Left lung (tissue), 10 donors: ENCODE measurements around the gene CEBPZ. TPM values are rescaled to one million over a fixed set of nuclear protein-coding genes. Genes with fewer than 3 reads are reported as not detected.
"Not testable (repeated sequence)": the region's sequence is repeated elsewhere in the genome, so short reads cannot be mapped to it uniquely, and the experiment has no call there.

Source experiments
- ATAC-seq: fragments of 200-7000 bp; cut with Tn5 transposase; one replicate; pipeline ENCODE4 v1.9.1; 2020; ENCODE audit warnings: moderate library complexity
- DNase-seq, 4 donors: peaks; one replicate each; pipeline ENCODE4 v3.0.0-alpha.2; 2013 to 2020
- H3K27ac ChIP-seq, 2 donors: fragments of 200-600 bp; sonication (generic) in 1 of 2; one replicate each; pipeline versions ENCODE4 v1.5.0 to v1.8.0; 2020 to 2021
- H3K27me3 ChIP-seq, 2 donors: fragments of 200-600 bp; sonication (generic) in 1 of 2; one replicate each; pipeline versions ENCODE4 v1.5.0 to v1.8.0; 2020 to 2021
- H3K36me3 ChIP-seq, 2 donors: fragments of 200-600 bp; sonication (generic) in 1 of 2; one replicate each; pipeline versions ENCODE4 v1.5.0 to v1.8.0; 2020 to 2021
- H3K4me1 ChIP-seq, 2 donors: fragments of 200-600 bp; one replicate each; pipeline ENCODE4 v1.8.0; 2021
- H3K4me3 ChIP-seq, 2 donors: fragments of 200-600 bp; sonication (generic) in 1 of 2; one replicate each; pipeline versions ENCODE4 v1.5.0 to v1.8.0; 2020 to 2021; ENCODE audit warnings: mild to moderate bottlenecking in 1 of 2
- H3K9me3 ChIP-seq, 2 donors: fragments of 200-600 bp; sonication (generic) in 1 of 2; one replicate each; pipeline versions ENCODE4 v1.5.0 to v1.8.0; 2020 to 2021
- intact Hi-C, 2 donors: fragments of 100-400 bp; cut with DNase I; formaldehyde crosslinking; loops; one replicate each; pipeline versions ENCODE4 v1.11.2 to v1.14.2; 2022
- polyA plus RNA-seq, 6 donors: library from polyadenylated mRNA; unstranded; fragments of 120-200 nt; gene quantifications; one replicate each; pipeline ENCODE4 v1.2.1, GENCODE V29; 2013; ENCODE audit not compliant: insufficient read length in 6 of 6
- total RNA-seq, 2 donors: library from RNA; stranded (reverse); fragmentation: NEBNext Ultra II Directional; extraction: Animal tissue kit (Norgen Biotek cat#: 25700); gene quantifications; one replicate each; pipeline ENCODE4 v1.2.1, GENCODE V29; 2021
- TF ChIP-seq, protein P1 (sequence below), 2 donors: fragments of 200-600 bp; sonication (generic) in 1 of 2; IDR thresholded peaks; one replicate each; pipeline versions ENCODE4 v1.5.0 to v1.8.0; 2021; ENCODE audit warnings: antibody characterized with exemption in 2 of 2
- donor health status: DM: no; HTN: yes; CAD: no.
- donor health status: DM: no; HTN: no; CAD: no.

The CEBPZ gene
- total and polyA plus RNA-seq, 8 donors = 36.0 to 81.2 (median 71.9) TPM

DNA sequence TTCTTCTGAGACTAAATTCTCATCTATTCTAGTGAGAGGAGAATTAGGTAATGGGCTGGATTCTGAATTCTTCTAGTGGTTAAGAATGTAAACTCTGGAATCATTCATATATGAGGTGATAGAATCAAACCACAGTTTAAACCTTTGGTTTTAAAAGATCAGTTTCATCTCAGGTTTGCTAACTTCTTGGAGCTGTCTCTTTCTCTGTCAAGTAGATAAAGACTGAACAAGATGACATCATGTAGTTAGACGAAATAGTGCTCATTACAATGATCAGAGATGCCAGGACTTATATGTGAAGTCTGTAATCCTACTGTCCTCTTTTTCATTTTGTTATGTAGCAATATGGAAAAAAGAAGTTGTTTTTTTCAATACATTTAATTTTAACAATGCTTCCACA lies 30.2 kb downstream of the CEBPZ start:
- TF ChIP-seq, protein P1, sequence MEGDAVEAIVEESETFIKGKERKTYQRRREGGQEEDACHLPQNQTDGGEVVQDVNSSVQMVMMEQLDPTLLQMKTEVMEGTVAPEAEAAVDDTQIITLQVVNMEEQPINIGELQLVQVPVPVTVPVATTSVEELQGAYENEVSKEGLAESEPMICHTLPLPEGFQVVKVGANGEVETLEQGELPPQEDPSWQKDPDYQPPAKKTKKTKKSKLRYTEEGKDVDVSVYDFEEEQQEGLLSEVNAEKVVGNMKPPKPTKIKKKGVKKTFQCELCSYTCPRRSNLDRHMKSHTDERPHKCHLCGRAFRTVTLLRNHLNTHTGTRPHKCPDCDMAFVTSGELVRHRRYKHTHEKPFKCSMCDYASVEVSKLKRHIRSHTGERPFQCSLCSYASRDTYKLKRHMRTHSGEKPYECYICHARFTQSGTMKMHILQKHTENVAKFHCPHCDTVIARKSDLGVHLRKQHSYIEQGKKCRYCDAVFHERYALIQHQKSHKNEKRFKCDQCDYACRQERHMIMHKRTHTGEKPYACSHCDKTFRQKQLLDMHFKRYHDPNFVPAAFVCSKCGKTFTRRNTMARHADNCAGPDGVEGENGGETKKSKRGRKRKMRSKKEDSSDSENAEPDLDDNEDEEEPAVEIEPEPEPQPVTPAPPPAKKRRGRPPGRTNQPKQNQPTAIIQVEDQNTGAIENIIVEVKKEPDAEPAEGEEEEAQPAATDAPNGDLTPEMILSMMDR (IDR thresholded peaks at IDR 0.05) = no peak
- intact Hi-C loops = no loop called here
- Histone ChIP-seq H3K9me3 (no peaks in the 10 kb centered on the region), H3K27me3 (no peaks in the 10 kb centered on the region), H3K4me3 (no peak overlapping the region), H3K4me1 (peaks cover 7 to 17% of the 10 kb centered on the region in 2 donors), H3K36me3 (peaks cover 4 to 60% of the 10 kb centered on the region in 2 donors), H3K27ac (no peak overlapping the region)
- no peak for ATAC-seq
- no peak for DNase-seq

DNA sequence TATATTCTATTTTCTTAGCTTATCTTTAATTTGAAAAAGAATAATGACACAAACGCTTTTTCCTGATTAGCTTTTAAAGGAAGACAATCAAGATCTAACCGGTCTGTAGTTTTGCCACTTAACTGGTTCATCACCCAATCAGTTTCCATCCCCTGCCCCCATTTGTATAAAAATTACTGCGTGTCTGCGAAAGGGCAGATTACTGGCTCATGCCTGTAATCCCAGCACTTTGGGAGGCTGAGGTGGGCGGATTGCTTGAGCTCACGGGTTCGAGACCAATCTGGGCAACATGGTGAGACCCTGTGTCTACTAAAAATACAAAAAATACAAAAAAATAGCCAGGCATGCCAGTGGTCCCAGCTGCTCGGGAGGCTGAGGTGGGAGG lies 32.7 kb downstream of the CEBPZ start:
- intact Hi-C loops = no loop called here
- no peaks in the 10 kb centered on the region for H3K9me3 ChIP-seq
- no peak for DNase-seq
- no peak for ATAC-seq
- no peaks in the 10 kb centered on the region for H3K27me3 ChIP-seq
- peaks cover 0 to 36% of the 10 kb centered on the region in 2 donors for H3K36me3 ChIP-seq
- H3K4me3 ChIP-seq = no peak overlapping the region
- peaks cover 7 to 21% of the 10 kb centered on the region in 2 donors for H3K4me1 ChIP-seq
- TF ChIP-seq, protein P1 (IDR thresholded peaks at IDR 0.05) = no peak
- H3K27ac ChIP-seq = no peak overlapping the region

DNA sequence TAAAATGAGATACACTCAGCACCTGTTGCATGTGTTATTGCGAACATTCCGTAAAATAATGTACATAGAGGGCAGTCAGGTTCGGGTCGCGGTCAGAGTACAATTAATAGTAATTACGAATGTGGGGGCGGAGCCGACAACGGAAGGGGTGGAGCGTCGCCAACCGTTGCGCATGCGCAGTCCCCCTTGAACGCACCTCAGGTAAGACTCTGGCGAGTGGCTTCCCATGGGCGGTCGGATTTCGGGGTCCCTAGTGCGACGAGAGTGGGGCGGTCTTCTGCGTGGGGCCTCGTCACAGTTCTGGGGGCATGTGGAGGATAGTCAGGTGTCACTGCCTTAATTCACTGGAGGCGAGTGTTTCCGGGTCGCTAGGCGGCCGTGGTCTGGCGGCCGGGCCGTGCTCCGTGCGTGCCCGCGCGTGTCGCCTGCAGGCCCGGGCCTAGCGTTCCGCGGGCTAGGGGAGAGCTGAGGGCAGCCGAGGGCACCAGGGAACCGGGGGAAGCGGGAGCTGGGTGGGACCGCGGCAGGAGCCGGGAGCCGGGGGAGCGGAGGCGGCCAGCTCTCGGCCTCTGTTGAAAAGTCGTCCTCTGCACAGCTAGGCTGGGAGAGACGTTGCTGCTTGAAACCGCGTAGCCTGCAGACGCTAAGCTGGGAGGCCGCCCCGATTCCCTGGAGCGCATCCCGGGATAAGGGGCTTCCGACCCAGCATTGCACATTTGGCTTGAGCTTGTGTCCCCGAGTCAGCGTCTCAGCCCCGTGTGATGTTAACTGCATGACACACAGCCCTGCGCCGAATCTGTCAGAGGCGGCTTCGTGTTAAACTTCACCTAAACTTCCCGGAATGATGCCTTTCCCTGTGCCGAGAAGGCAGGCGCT lies 34.8 kb downstream of the CEBPZ start, which contains the start of gene CEBPZOS:
Gene CEBPZOS (plus strand): TSS at position 177 of the 876 bp plus-strand sequence. CDS start 3,209 bp downstream, outside the sequence.
- Histone ChIP-seq H3K4me3 (peak within 1 kb of the TSS; percentile 74 to 84), H3K4me1 (peaks cover 7 to 21% of the 10 kb centered on the region in 2 donors), H3K27me3 (no peaks in the 10 kb centered on the region), H3K36me3 (peaks cover 0 to 16% of the 10 kb centered on the region in 2 donors), H3K9me3 (no peaks in the 10 kb centered on the region), H3K27ac (peak within 1 kb of the TSS; percentile 88 to 91)
- DNase-seq = peak; percentile 80 to 93 (median 88)
- peak; percentile 93 for ATAC-seq
- intact Hi-C loops = no loop called here
- TF ChIP-seq, protein P1 (IDR thresholded peaks at IDR 0.05) = no peak

DNA sequence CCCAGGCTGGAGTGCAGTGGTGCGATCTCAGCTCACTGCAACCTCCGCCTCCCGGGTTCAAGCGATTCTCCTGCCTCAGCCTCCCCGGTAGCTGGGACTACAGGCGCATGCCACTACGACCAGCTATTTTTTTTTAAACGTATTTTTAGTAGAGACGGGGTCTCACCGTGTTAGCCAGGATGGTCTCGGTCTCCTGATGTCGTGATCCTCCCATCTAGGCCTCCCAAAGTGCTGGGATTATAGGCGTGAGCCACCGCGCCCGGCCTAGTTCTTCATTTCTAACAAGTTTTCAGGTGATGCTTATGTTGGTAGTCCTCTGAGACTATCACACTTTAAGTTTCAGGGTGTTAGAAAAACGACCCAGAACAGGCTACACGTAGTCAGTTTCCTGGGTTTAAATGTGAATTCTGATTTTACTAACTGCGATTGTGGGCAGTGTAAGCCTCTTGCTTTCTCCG lies 35.5 kb downstream of the CEBPZ start:
- ATAC-seq, H3K27me3 ChIP-seq, DNase-seq, intact Hi-C loops, H3K36me3 ChIP-seq, H3K9me3 ChIP-seq: not testable (repeated sequence)
- Histone ChIP-seq H3K4me3 (peak overlapping the region; percentile 74 to 84), H3K27ac (peak overlapping the region; percentile 88 to 91), H3K4me1 (peaks cover 7 to 24% of the 10 kb centered on the region in 2 donors)

DNA sequence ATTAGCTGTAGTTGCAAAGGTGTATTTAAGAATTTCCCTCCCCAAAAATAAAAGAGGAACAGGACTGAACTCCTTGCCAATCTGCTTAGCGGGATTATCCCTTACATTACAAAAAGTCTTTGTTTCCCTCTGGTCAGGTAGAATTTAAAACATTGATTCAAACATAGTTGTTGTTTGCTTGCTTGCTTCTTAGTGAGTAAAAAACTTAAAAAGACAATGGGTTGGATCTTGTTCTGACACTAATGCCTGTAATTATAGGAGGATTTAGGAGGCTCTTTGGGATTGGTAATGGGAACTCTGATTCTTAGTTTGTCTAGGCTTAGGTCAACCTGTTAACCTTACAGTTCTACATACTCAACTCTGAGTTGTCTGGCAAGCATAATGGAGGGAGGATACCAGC lies 38.8 kb downstream of the CEBPZ start:
- Histone ChIP-seq H3K4me3 (no peak overlapping the region), H3K36me3 (no peaks in the 10 kb centered on the region), H3K27ac (no peak overlapping the region), H3K4me1 (peaks cover 6 to 31% of the 10 kb centered on the region in 2 donors), H3K9me3 (no peaks in the 10 kb centered on the region), H3K27me3 (no peaks in the 10 kb centered on the region)
- DNase-seq (no peak), ATAC-seq (no peak)
- TF ChIP-seq, protein P1 (IDR thresholded peaks at IDR 0.05) = no peak
- intact Hi-C loops = no loop called here
